ENCODE measurements around the gene CLTB. TPM values are rescaled to one million over a fixed set of nuclear protein-coding genes. Genes with fewer than 3 reads are reported as not detected.
A peak's percentile ranks its signal among the peaks of the same experiment; 100 is the strongest.

CLTB gene
- total RNA-seq, 1 experiment from 2014 or later = 34.5 TPM

DNA sequence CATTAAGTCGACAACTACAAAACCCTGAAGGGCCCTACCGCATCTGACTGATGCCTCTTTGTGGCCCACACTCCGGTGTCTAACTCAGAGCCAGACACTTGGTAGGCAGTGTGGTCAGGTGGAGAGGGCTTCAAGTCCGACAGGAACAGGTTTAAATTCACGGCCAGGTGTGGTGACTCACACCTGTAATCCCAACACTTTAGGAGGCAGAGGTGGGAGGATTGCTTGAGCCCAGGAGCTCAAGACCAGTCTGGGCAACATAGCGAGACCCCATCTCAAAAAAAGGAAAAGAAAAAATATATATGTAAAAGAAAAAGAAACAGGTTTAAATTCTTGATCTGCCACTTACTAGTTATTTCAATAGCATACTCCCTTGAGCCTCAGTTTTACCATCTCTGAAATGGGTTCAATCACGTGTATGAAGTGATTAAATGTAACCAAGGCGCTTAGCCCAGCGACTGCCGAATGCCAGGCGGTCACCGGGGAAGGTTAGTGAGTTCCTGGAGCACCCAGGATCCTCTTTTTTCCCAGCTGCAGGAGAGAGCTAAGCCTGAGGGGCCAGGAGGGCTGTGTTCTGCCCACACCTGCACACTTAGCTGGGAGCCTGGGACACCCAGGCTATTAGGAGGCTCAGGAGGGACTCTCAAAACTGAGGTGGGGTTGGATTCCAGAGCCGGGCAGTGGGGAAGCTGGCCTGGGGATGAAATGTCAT, 943 bp downstream of the CLTB start:
- DNase-seq = no peak
- no peaks in the 10 kb centered on the region for H3K9me3 ChIP-seq (ENCODE audit: control insufficient read depth, low read depth, low read length)

More for the DNA sequence above, 943 bp downstream of the CLTB start:
- no peak overlapping the region for H2AK5ac ChIP-seq (ENCODE audit: insufficient read length, low read length)
- no peak overlapping the region for H4K8ac ChIP-seq (replicated peaks; ENCODE audit: insufficient read length, low read depth, low read length)
- peak overlapping the region; percentile 69 to 76 for H3K4me3 Mint-ChIP-seq
- no peak overlapping the region for H3K14ac ChIP-seq (ENCODE audit: insufficient read depth, low read length)
- TF ChIP-seq, protein P1, sequence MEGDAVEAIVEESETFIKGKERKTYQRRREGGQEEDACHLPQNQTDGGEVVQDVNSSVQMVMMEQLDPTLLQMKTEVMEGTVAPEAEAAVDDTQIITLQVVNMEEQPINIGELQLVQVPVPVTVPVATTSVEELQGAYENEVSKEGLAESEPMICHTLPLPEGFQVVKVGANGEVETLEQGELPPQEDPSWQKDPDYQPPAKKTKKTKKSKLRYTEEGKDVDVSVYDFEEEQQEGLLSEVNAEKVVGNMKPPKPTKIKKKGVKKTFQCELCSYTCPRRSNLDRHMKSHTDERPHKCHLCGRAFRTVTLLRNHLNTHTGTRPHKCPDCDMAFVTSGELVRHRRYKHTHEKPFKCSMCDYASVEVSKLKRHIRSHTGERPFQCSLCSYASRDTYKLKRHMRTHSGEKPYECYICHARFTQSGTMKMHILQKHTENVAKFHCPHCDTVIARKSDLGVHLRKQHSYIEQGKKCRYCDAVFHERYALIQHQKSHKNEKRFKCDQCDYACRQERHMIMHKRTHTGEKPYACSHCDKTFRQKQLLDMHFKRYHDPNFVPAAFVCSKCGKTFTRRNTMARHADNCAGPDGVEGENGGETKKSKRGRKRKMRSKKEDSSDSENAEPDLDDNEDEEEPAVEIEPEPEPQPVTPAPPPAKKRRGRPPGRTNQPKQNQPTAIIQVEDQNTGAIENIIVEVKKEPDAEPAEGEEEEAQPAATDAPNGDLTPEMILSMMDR (conservative IDR thresholded peaks at IDR 0.05) = no peak
- no peak overlapping the region for H2BK15ac ChIP-seq (ENCODE audit: low read depth, low read length)
- no peak overlapping the region for H2AFZ ChIP-seq (ENCODE audit: low read length)
- no peak overlapping the region for H2BK20ac ChIP-seq (ENCODE audit: low read depth, low read length, poor library complexity, severe bottlenecking)
- H3K56ac ChIP-seq (ENCODE audit: insufficient read length, low read depth, low read length) = no peak overlapping the region
- H3K18ac ChIP-seq (ENCODE audit: insufficient read length, low read depth, low read length) = no peak overlapping the region
- H3K23ac ChIP-seq (ENCODE audit: insufficient read length, low read depth, low read length) = no peak overlapping the region
- peaks cover 6 to 9% of the 10 kb centered on the region in 2 experiments; a peak in 3 of 4 replicates for H3K4me1 Mint-ChIP-seq
- no peak overlapping the region for H4K5ac ChIP-seq (ENCODE audit: insufficient read length, low read depth, low read length)
- no peak overlapping the region for H2BK12ac ChIP-seq (ENCODE audit: insufficient read length, low read depth, low read length)
- H2BK5ac ChIP-seq (ENCODE audit: insufficient read length, low read length) = no peak overlapping the region
- peaks cover 21% of the 10 kb centered on the region for H3K27me3 Mint-ChIP-seq (ENCODE audit: low read depth)
- H4K20me1 ChIP-seq (ENCODE audit: control insufficient read depth, insufficient read depth, insufficient read length) = no peaks in the 10 kb centered on the region
- H3K4me2 ChIP-seq (ENCODE audit: insufficient read depth, insufficient read length, low read length) = peak overlapping the region; percentile 60
- no peak overlapping the region for H2BK120ac ChIP-seq (ENCODE audit: low read depth, low read length, poor library complexity, severe bottlenecking)
- peaks cover 5% of the 10 kb centered on the region for H3K23me2 ChIP-seq (ENCODE audit: insufficient read length, low read depth, low read length, poor library complexity, severe bottlenecking)
- peaks cover 0 to 10% (median 4%) of the 10 kb centered on the region in 3 experiments; a peak in 5 of 7 replicates for H3K36me3 Mint-ChIP-seq (ENCODE audit: insufficient read depth in 1 of 3, low read depth in 3 of 3)
- no peak overlapping the region for H3K9ac ChIP-seq (ENCODE audit: extremely low read depth, insufficient read length, low read length)
- no peak overlapping the region for H4K91ac ChIP-seq (ENCODE audit: insufficient read length, low read depth, low read length)
- H3K79me1 ChIP-seq (ENCODE audit: insufficient read depth, low read depth, low read length, poor library complexity, severe bottlenecking) = no peaks in the 10 kb centered on the region
- no peak overlapping the region for H3T11ph ChIP-seq (ENCODE audit: low read length)
- no peaks in the 10 kb centered on the region for H3K4me1 ChIP-seq (ENCODE audit: insufficient read depth, low read length)
- no peak overlapping the region for H3K4ac ChIP-seq (ENCODE audit: low read depth, low read length)
- H3K79me2 ChIP-seq (ENCODE audit: insufficient read depth, low read length) = no peaks in the 10 kb centered on the region
- H3K27me3 ChIP-seq (ENCODE audit: insufficient read depth, low read length) = no peaks in the 10 kb centered on the region; the same call in 1 of the 2 replicates
- H3K27ac Mint-ChIP-seq = no peak overlapping the region
- H3K27ac ChIP-seq (ENCODE audit: insufficient read length, low read depth, low read length) = no peak overlapping the region
- peaks cover 8 to 19% of the 10 kb centered on the region in 2 experiments for H3K9me3 Mint-ChIP-seq
- WGBS (ENCODE audit: extremely low coverage, insufficient read length, low lambda C conversion rate) = no CpG with 5 or more reads among the region's 13 CpGs

All from H9 (cell line).